ENCODE measurements around the gene KIF23.

The KIF23 gene

GRCh38 chr15:69402816-69403215 is 11.3 kb upstream of the KIF23 start:
- no peaks in the 10 kb centered on the region for H3K36me3 ChIP-seq (ENCODE audit: low read length)
- H3F3A ChIP-seq (ENCODE audit: insufficient read depth) = no peaks in the 10 kb centered on the region
- no peak for TF ChIP-seq CTCF (IDR thresholded peaks at IDR 0.05; ENCODE audit: insufficient read depth, low read length, poor library complexity, severe bottlenecking)
- no peak for TF ChIP-seq EZH2phosphoT487 (conservative IDR thresholded peaks at IDR 0.05; ENCODE audit: low read length)
- H3K27me3 ChIP-seq (ENCODE audit: low read length) = no peaks in the 10 kb centered on the region
- H4K20me1 ChIP-seq (ENCODE audit: low read depth, low read length) = no peaks in the 10 kb centered on the region
- no peak overlapping the region for H2AFZ ChIP-seq (ENCODE audit: low read depth, low read length, severe bottlenecking)
- no peaks in the 10 kb centered on the region for H3K9me3 ChIP-seq (ENCODE audit: insufficient read depth, low read length)
- no peak overlapping the region for H3K9ac ChIP-seq (ENCODE audit: low read length)
- H3K4me2 ChIP-seq (ENCODE audit: low read depth, low read length, poor library complexity, severe bottlenecking) = no peak overlapping the region
- H3K27ac ChIP-seq (ENCODE audit: low read depth, low read length) = no peak overlapping the region
- no peaks in the 10 kb centered on the region for H3K79me2 ChIP-seq (ENCODE audit: insufficient read depth, low read length)
- H3K4me3 ChIP-seq (ENCODE audit: insufficient read depth, low read length, poor library complexity, severe bottlenecking) = no peak overlapping the region
- H3K9me2 ChIP-seq (replicated peaks; ENCODE audit: insufficient read depth, low read length) = no peaks in the 10 kb centered on the region

DNA sequence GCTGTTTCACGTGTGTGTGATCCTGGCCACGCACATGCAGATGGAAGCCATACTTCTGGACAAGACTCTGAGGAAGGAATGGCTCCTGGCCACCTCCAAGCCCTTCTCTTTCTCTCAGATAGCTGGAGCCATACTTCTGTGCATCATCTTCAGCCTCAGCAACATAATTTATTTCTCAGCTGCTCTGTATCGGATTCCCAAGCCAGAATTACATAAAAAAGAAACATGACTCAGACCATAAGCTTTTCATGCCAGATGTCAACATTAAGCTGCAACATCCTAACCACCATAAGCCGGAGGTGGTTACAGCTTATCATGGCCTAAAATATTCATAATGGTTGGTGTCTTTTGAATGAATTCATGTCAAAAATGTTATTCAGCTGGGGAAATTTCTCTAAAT is 10.6 kb upstream of the KIF23 start:
- Histone ChIP-seq H3K9me3 (ENCODE audit: insufficient read depth, low read length) (no peaks in the 10 kb centered on the region), H3K36me3 (ENCODE audit: low read length) (no peaks in the 10 kb centered on the region)
- TF ChIP-seq CTCF (IDR thresholded peaks at IDR 0.05; ENCODE audit: insufficient read depth, low read length, poor library complexity, severe bottlenecking) (no peak), EZH2phosphoT487 (conservative IDR thresholded peaks at IDR 0.05; ENCODE audit: low read length) (no peak)

GRCh38 chr15:69405110-69405509 is 9.0 kb upstream of the KIF23 start:
- H3K4me2 ChIP-seq (ENCODE audit: low read depth, low read length, poor library complexity, severe bottlenecking) = no peak overlapping the region
- no peaks in the 10 kb centered on the region for H4K20me1 ChIP-seq (ENCODE audit: low read depth, low read length)
- TF ChIP-seq CTCF (IDR thresholded peaks at IDR 0.05; ENCODE audit: insufficient read depth, low read length, poor library complexity, severe bottlenecking) = no peak
- no peak for TF ChIP-seq EZH2phosphoT487 (conservative IDR thresholded peaks at IDR 0.05; ENCODE audit: low read length)
- no peak overlapping the region for H2AFZ ChIP-seq (ENCODE audit: low read depth, low read length, severe bottlenecking)
- H3K27ac ChIP-seq (ENCODE audit: low read depth, low read length) = no peak overlapping the region
- H3K9me3 ChIP-seq (ENCODE audit: insufficient read depth, low read length) = no peaks in the 10 kb centered on the region
- H3K36me3 ChIP-seq (ENCODE audit: low read length) = no peaks in the 10 kb centered on the region
- no peaks in the 10 kb centered on the region for H3F3A ChIP-seq (ENCODE audit: insufficient read depth)
- H3K27me3 ChIP-seq (ENCODE audit: low read length) = no peaks in the 10 kb centered on the region
- H3K9ac ChIP-seq (ENCODE audit: low read length) = no peak overlapping the region
- no peaks in the 10 kb centered on the region for H3K79me2 ChIP-seq (ENCODE audit: insufficient read depth, low read length)
- no peaks in the 10 kb centered on the region for H3K9me2 ChIP-seq (replicated peaks; ENCODE audit: insufficient read depth, low read length)
- no peak overlapping the region for H3K4me3 ChIP-seq (ENCODE audit: insufficient read depth, low read length, poor library complexity, severe bottlenecking)

More for the DNA sequence above, 10.6 kb upstream of the KIF23 start:
- Histone ChIP-seq H3K27me3 (ENCODE audit: low read length) (no peaks in the 10 kb centered on the region), H3K9me2 (replicated peaks; ENCODE audit: insufficient read depth, low read length) (no peaks in the 10 kb centered on the region), H3K79me2 (ENCODE audit: insufficient read depth, low read length) (no peaks in the 10 kb centered on the region), H3K4me3 (ENCODE audit: insufficient read depth, low read length, poor library complexity, severe bottlenecking) (no peak overlapping the region), H3F3A (ENCODE audit: insufficient read depth) (no peaks in the 10 kb centered on the region), H3K4me2 (ENCODE audit: low read depth, low read length, poor library complexity, severe bottlenecking) (no peak overlapping the region), H3K27ac (ENCODE audit: low read depth, low read length) (no peak overlapping the region), H2AFZ (ENCODE audit: low read depth, low read length, severe bottlenecking) (no peak overlapping the region), H4K20me1 (ENCODE audit: low read depth, low read length) (no peaks in the 10 kb centered on the region), H3K9ac (ENCODE audit: low read length) (no peak overlapping the region)

Measured in SU-DHL-6 (cell line).